ENCODE data around the gene SMC4. TPM values are rescaled to one million over a fixed set of nuclear protein-coding genes. Genes with fewer than 3 reads are reported as not detected.

The SMC4 gene
- total and polyA plus RNA-seq, 2 of the 13 experiments (the other 11 are each of a cell fraction or from before 2014, with no cell fraction given), result 19.2 to 74.3 TPM

DNA sequence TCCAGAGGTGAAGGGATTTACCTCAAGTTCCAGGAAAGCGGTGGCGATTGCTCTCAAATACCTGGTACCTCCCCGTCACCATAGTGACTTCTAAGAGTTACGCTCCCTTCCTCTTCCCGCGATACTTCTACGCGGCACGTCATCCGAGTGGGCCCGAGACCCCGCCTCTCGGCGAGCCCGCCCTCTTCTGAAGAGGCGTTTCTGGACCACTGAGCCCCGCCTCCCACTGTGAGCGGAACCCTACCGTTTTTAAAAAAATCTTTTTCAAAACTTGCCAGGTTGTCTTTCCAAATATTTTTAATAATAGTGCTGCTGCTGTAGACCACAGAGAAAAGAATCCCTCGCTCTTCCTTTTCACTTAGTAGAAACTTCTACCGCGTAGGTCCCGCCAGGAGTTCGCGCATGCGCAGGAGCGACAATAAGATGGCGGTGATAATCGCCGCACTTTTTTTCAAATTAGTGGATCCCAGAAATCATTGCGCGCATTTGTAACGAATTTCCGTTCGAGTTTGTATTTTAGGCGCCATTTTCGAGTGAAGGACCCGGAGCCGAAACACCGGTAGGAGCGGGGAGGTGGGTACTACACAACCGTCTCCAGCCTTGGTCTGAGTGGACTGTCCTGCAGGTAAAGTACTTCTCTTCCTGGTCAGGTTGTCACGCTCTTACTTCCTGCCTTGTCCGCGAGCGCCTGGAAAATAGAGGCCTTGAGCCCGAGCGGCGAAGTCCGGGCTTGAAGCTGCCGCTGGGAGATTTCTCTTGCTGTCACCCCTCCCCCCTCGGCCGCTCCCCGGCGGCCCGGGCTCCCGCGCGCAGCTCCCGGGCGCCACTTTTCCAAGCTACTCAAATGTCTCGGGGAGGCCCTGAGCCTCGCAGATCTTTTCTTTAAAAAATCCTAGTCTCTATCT, at the start of gene SMC4, which contains the start of gene IFT80 (continued):
- TF ChIP-seq ARID4A (CRISPR knock-in tag; IDR thresholded peaks at IDR 0.05; ENCODE audit: borderline replicate concordance), result peak; percentile 97
- TF ChIP-seq, protein P1, sequence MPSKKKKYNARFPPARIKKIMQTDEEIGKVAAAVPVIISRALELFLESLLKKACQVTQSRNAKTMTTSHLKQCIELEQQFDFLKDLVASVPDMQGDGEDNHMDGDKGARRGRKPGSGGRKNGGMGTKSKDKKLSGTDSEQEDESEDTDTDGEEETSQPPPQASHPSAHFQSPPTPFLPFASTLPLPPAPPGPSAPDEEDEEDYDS (CRISPR knock-in tag; IDR thresholded peaks at IDR 0.05), result peak; percentile 64
- TF ChIP-seq ZFX (CRISPR knock-in tag; IDR thresholded peaks at IDR 0.05; ENCODE audit: low read depth), result peak; percentile 73; the same call in 1 of the 2 replicates
- TF ChIP-seq ATF7-NPFF (CRISPR knock-in tag; IDR thresholded peaks at IDR 0.05; ENCODE audit: low read depth), result peak; percentile 78
- peak; percentile 90 for TF ChIP-seq ZNF878 (CRISPR knock-in tag; IDR thresholded peaks at IDR 0.05)
- TF ChIP-seq SSRP1 (CRISPR knock-in tag; IDR thresholded peaks at IDR 0.05), result no peak
- TF ChIP-seq, protein P2, sequence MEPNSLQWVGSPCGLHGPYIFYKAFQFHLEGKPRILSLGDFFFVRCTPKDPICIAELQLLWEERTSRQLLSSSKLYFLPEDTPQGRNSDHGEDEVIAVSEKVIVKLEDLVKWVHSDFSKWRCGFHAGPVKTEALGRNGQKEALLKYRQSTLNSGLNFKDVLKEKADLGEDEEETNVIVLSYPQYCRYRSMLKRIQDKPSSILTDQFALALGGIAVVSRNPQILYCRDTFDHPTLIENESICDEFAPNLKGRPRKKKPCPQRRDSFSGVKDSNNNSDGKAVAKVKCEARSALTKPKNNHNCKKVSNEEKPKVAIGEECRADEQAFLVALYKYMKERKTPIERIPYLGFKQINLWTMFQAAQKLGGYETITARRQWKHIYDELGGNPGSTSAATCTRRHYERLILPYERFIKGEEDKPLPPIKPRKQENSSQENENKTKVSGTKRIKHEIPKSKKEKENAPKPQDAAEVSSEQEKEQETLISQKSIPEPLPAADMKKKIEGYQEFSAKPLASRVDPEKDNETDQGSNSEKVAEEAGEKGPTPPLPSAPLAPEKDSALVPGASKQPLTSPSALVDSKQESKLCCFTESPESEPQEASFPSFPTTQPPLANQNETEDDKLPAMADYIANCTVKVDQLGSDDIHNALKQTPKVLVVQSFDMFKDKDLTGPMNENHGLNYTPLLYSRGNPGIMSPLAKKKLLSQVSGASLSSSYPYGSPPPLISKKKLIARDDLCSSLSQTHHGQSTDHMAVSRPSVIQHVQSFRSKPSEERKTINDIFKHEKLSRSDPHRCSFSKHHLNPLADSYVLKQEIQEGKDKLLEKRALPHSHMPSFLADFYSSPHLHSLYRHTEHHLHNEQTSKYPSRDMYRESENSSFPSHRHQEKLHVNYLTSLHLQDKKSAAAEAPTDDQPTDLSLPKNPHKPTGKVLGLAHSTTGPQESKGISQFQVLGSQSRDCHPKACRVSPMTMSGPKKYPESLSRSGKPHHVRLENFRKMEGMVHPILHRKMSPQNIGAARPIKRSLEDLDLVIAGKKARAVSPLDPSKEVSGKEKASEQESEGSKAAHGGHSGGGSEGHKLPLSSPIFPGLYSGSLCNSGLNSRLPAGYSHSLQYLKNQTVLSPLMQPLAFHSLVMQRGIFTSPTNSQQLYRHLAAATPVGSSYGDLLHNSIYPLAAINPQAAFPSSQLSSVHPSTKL (CRISPR knock-in tag; IDR thresholded peaks at IDR 0.05), result peak; percentile 22; the same call in 1 of the 2 replicates
- TF ChIP-seq, protein P3, sequence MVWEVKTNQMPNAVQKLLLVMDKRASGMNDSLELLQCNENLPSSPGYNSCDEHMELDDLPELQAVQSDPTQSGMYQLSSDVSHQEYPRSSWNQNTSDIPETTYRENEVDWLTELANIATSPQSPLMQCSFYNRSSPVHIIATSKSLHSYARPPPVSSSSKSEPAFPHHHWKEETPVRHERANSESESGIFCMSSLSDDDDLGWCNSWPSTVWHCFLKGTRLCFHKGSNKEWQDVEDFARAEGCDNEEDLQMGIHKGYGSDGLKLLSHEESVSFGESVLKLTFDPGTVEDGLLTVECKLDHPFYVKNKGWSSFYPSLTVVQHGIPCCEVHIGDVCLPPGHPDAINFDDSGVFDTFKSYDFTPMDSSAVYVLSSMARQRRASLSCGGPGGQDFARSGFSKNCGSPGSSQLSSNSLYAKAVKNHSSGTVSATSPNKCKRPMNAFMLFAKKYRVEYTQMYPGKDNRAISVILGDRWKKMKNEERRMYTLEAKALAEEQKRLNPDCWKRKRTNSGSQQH (CRISPR knock-in tag; IDR thresholded peaks at IDR 0.05; ENCODE audit: low read depth), result peak; percentile 82
- no peak for TF ChIP-seq ZNF652 (CRISPR knock-in tag; IDR thresholded peaks at IDR 0.05; ENCODE audit: borderline replicate concordance, low read depth)
- 0 out of 2 replicates have a peak, but pooled peaks have one; percentile 16 for TF ChIP-seq ZNF24 (IDR thresholded peaks at IDR 0.05)
- no peak for TF ChIP-seq SP1 (IDR thresholded peaks at IDR 0.05)
- TF ChIP-seq SP1 (CRISPR knock-in tag; IDR thresholded peaks at IDR 0.05), result peak; percentile 72
- 0 out of 2 replicates have a peak, but pooled peaks have one; percentile 48 for TF ChIP-seq JUNB (CRISPR knock-in tag; IDR thresholded peaks at IDR 0.05; ENCODE audit: borderline replicate concordance)
- TF ChIP-seq SIN3B (IDR thresholded peaks at IDR 0.05; ENCODE audit: low read length), result peak; percentile 95
- TF ChIP-seq FOSL2 (CRISPR knock-in tag; IDR thresholded peaks at IDR 0.05), result peak; percentile 4; the same call in 1 of the 2 replicates
- TF ChIP-seq THAP11 (CRISPR knock-in tag; IDR thresholded peaks at IDR 0.05), result peak; percentile 74
- peak; percentile 25; the same call in 1 of the 2 replicates for TF ChIP-seq ZNF670 (CRISPR knock-in tag; IDR thresholded peaks at IDR 0.05; ENCODE audit: borderline replicate concordance)
- TF ChIP-seq ZNF362 (CRISPR knock-in tag; IDR thresholded peaks at IDR 0.05; ENCODE audit: borderline replicate concordance), result peak; percentile 97
